ENCODE data around the gene TSTD1.

GRCh38 chr1:161047436-161048420, 9.0 kb upstream of the TSTD1 start:
- TF ChIP-seq CTCF (IDR thresholded peaks at IDR 0.05 in 4 of 5, conservative IDR thresholded peaks at IDR 0.05 in 1 of 5) (no peak), POLR2A (IDR thresholded peaks at IDR 0.05) (no peak)

Data from gastrocnemius medialis (tissue), 4 donors.